ENCODE data around the gene SLC44A2.

SLC44A2 gene

GRCh38 chr19:10688545-10689280 is 63.4 kb downstream of the SLC44A2 start:
- TF ChIP-seq CTCF (IDR thresholded peaks at IDR 0.05; ENCODE audit: unreplicated experiment in 3 of 3), result no peak
- Mint-ChIP-seq H3K4me3 (no peak overlapping the region), H3K36me3 (ENCODE audit: low read depth) (peaks cover 75% of the 10 kb centered on the region), H3K27me3 (ENCODE audit: low read depth) (no peaks in the 10 kb centered on the region), H3K4me1 (no peaks in the 10 kb centered on the region), H3K27ac (no peak overlapping the region), H3K9me3 (no peaks in the 10 kb centered on the region)

- Mint-ChIP-seq H3K36me3 (ENCODE audit: low read depth) (peaks cover 58% of the 10 kb centered on the region), H3K4me3 (no peak overlapping the region), H3K27me3 (ENCODE audit: low read depth) (no peaks in the 10 kb centered on the region), H3K4me1 (peaks cover 1% of the 10 kb centered on the region), H3K9me3 (no peaks in the 10 kb centered on the region), H3K27ac (no peak overlapping the region)
- no peak for TF ChIP-seq CTCF (IDR thresholded peaks at IDR 0.05; ENCODE audit: unreplicated experiment in 3 of 3)
Observed at GRCh38 chr19:10690341-10690781, 65.0 kb downstream of the SLC44A2 start.

- peaks cover 11% of the 10 kb centered on the region for H3K4me1 Mint-ChIP-seq
- H3K9me3 Mint-ChIP-seq, result no peaks in the 10 kb centered on the region
- no peaks in the 10 kb centered on the region for H3K27me3 Mint-ChIP-seq (ENCODE audit: low read depth)
- no peak overlapping the region for H3K27ac Mint-ChIP-seq
- no peak overlapping the region for H3K4me3 Mint-ChIP-seq
- no peak for TF ChIP-seq CTCF (IDR thresholded peaks at IDR 0.05; ENCODE audit: unreplicated experiment in 3 of 3)
- peaks cover 56% of the 10 kb centered on the region for H3K36me3 Mint-ChIP-seq (ENCODE audit: low read depth)
Observed at GRCh38 chr19:10691178-10691881, 66.0 kb downstream of the SLC44A2 start.

GRCh38 chr19:10691883-10692282 is 66.5 kb downstream of the SLC44A2 start:
- Mint-ChIP-seq H3K9me3 (no peaks in the 10 kb centered on the region), H3K4me1 (peaks cover 11% of the 10 kb centered on the region), H3K27me3 (ENCODE audit: low read depth) (no peaks in the 10 kb centered on the region), H3K36me3 (ENCODE audit: low read depth) (peaks cover 53% of the 10 kb centered on the region), H3K27ac (no peak overlapping the region), H3K4me3 (no peak overlapping the region)
- no peak for TF ChIP-seq CTCF (IDR thresholded peaks at IDR 0.05; ENCODE audit: unreplicated experiment in 3 of 3)

GRCh38 chr19:10692673-10693264 is 67.4 kb downstream of the SLC44A2 start:
- Mint-ChIP-seq H3K27ac (no peak overlapping the region), H3K36me3 (ENCODE audit: low read depth) (peaks cover 46% of the 10 kb centered on the region), H3K27me3 (ENCODE audit: low read depth) (peaks cover 6% of the 10 kb centered on the region), H3K9me3 (no peaks in the 10 kb centered on the region), H3K4me1 (peaks cover 11% of the 10 kb centered on the region), H3K4me3 (no peak overlapping the region)
- TF ChIP-seq CTCF (IDR thresholded peaks at IDR 0.05; ENCODE audit: unreplicated experiment in 3 of 3), result no peak

All from nephron (organoid).